NOMO-1 (cell line): Measurements from ENCODE around the gene CTIF.

ENCODE experiments used
- DNase-seq, 2 experiments: peaks; one replicate each; lab custom pipeline; 2025; ENCODE audit not compliant: unreplicated experiment in 2 of 2; lab: John Stamatoyannopoulos, UW

CTIF gene

GRCh38 chr18:48617844-48618497, 79.1 kb downstream of the CTIF start:
- no peak for DNase-seq

GRCh38 chr18:48619016-48619415, 80.2 kb downstream of the CTIF start:
- no peak for DNase-seq

- DNase-seq, result no peak
Observed at GRCh38 chr18:48619501-48619900, 80.7 kb downstream of the CTIF start.

- no peak for DNase-seq
Observed at GRCh38 chr18:48620071-48620470, 81.2 kb downstream of the CTIF start.

GRCh38 chr18:48621240-48621639, 82.4 kb downstream of the CTIF start:
- DNase-seq, result no peak

GRCh38 chr18:48621815-48622555, 83.2 kb downstream of the CTIF start:
- no peak for DNase-seq

- no peak for DNase-seq
Observed at GRCh38 chr18:48622911-48623431, 84.1 kb downstream of the CTIF start.

GRCh38 chr18:48623468-48624235, 84.8 kb downstream of the CTIF start:
- DNase-seq, result no peak

- no peak for DNase-seq
Observed at GRCh38 chr18:48624856-48625255, 86.0 kb downstream of the CTIF start.

- DNase-seq, result no peak
Observed at GRCh38 chr18:48627216-48627615, 88.4 kb downstream of the CTIF start.

- DNase-seq, result no peak
Observed at GRCh38 chr18:48629730-48630324, 91.0 kb downstream of the CTIF start.

GRCh38 chr18:48631851-48632250, 93.0 kb downstream of the CTIF start:
- DNase-seq, result no peak

GRCh38 chr18:48632676-48633257, 93.9 kb downstream of the CTIF start:
- DNase-seq, result no peak

- DNase-seq, result no peak
Observed at GRCh38 chr18:48634491-48634890, 95.7 kb downstream of the CTIF start.

GRCh38 chr18:48634975-48635374, 96.1 kb downstream of the CTIF start:
- DNase-seq, result no peak

- DNase-seq, result no peak
Observed at GRCh38 chr18:48635806-48636205, 97.0 kb downstream of the CTIF start.

- no peak for DNase-seq
Observed at GRCh38 chr18:48636436-48636835, 97.6 kb downstream of the CTIF start.

GRCh38 chr18:48637081-48637990, 98.5 kb downstream of the CTIF start:
- DNase-seq, result no peak

- no peak for DNase-seq
Observed at GRCh38 chr18:48638451-48638850, 99.6 kb downstream of the CTIF start.
